ENCODE measurements around the gene LSR. TPM values are rescaled to one million over a fixed set of nuclear protein-coding genes. Genes with fewer than 3 reads are reported as not detected.

The LSR gene
- total RNA-seq, 1 donor from 2014 or later = 5.4 TPM

DNA sequence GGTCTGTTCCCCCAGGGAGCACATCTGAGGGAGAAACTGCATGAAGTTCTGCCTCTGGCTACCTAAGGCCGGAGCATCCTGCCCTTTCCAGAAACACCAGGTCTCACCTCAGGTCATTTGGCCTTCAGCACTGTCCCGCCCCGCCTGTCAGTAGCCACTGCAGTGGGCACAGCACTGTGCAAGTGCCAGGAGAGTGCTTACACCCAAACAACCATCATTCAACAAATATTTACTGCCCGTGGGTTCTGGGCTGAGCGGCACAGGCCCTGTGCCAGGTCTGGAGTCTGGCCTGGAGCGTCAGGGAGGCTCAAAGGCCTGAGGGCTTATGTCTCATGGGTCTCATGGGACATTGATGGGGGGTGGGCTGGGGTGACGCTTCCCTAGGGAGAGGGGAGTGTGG lies 22.7 kb downstream of the LSR start:
- Mint-ChIP-seq H3K9me3 (ENCODE audit: unreplicated experiment) (peaks cover 14% of the 10 kb centered on the region), H3K27me3 (ENCODE audit: unreplicated experiment) (peaks cover 14% of the 10 kb centered on the region), H3K4me3 (ENCODE audit: unreplicated experiment) (no peak overlapping the region), H3K27ac (ENCODE audit: unreplicated experiment) (no peak overlapping the region), H3K4me1 (ENCODE audit: low read depth, unreplicated experiment) (peaks cover 9% of the 10 kb centered on the region), H3K36me3 (ENCODE audit: unreplicated experiment) (peaks cover 11% of the 10 kb centered on the region)
- TF ChIP-seq, protein P1, sequence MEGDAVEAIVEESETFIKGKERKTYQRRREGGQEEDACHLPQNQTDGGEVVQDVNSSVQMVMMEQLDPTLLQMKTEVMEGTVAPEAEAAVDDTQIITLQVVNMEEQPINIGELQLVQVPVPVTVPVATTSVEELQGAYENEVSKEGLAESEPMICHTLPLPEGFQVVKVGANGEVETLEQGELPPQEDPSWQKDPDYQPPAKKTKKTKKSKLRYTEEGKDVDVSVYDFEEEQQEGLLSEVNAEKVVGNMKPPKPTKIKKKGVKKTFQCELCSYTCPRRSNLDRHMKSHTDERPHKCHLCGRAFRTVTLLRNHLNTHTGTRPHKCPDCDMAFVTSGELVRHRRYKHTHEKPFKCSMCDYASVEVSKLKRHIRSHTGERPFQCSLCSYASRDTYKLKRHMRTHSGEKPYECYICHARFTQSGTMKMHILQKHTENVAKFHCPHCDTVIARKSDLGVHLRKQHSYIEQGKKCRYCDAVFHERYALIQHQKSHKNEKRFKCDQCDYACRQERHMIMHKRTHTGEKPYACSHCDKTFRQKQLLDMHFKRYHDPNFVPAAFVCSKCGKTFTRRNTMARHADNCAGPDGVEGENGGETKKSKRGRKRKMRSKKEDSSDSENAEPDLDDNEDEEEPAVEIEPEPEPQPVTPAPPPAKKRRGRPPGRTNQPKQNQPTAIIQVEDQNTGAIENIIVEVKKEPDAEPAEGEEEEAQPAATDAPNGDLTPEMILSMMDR (IDR thresholded peaks at IDR 0.05; ENCODE audit: partially characterized antibody, unreplicated experiment) = no peak
- no peak for DNase-seq

DNA sequence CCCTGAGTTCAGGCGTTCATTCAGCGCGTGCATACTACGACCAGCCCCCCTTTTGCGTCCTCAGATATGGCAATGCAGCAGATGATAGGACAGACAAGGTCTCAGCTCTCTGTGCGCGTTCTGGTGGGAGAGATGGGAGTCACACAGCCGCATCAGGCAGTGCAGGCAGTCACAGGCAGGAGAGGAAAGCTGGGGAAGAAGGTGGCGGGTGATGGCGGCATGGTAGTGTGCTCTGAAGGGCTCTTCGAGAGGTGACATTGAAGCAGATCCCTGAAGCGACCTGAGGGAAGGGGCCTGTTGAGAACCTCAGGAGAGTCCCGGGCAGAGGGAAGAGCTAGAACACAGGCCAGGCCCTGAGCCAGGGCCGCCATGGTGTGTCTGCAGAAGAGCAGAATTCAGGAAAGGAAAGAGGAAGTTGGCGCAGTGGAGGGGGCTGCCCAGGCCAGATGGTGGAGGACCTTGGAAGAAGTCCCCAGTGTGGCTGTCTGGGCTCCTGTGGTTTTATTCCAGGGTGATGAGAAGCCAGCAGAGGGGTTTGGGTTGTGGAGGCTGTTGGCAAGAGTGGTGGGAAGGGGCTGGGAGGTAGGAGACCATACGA lies 23.4 kb downstream of the LSR start:
- Mint-ChIP-seq H3K9me3 (ENCODE audit: unreplicated experiment) (peaks cover 14% of the 10 kb centered on the region), H3K4me3 (ENCODE audit: unreplicated experiment) (no peak overlapping the region), H3K27ac (ENCODE audit: unreplicated experiment) (peak overlapping the region; percentile 50), H3K4me1 (ENCODE audit: low read depth, unreplicated experiment) (peaks cover 11% of the 10 kb centered on the region), H3K27me3 (ENCODE audit: unreplicated experiment) (peaks cover 15% of the 10 kb centered on the region), H3K36me3 (ENCODE audit: unreplicated experiment) (peaks cover 11% of the 10 kb centered on the region)
- no peak for DNase-seq
- TF ChIP-seq, protein P1 (IDR thresholded peaks at IDR 0.05; ENCODE audit: partially characterized antibody, unreplicated experiment) = no peak

GRCh38 chr19:35272954-35273649 lies 24.3 kb downstream of the LSR start:
- Mint-ChIP-seq H3K4me1 (ENCODE audit: low read depth, unreplicated experiment) (peaks cover 11% of the 10 kb centered on the region), H3K36me3 (ENCODE audit: unreplicated experiment) (peaks cover 11% of the 10 kb centered on the region), H3K27ac (ENCODE audit: unreplicated experiment) (peak overlapping the region; percentile 66), H3K4me3 (ENCODE audit: unreplicated experiment) (peak overlapping the region; percentile 42), H3K27me3 (ENCODE audit: unreplicated experiment) (peaks cover 11% of the 10 kb centered on the region), H3K9me3 (ENCODE audit: unreplicated experiment) (peaks cover 14% of the 10 kb centered on the region)
- TF ChIP-seq, protein P1 (IDR thresholded peaks at IDR 0.05; ENCODE audit: partially characterized antibody, unreplicated experiment) = no peak
- DNase-seq = no peak

DNA sequence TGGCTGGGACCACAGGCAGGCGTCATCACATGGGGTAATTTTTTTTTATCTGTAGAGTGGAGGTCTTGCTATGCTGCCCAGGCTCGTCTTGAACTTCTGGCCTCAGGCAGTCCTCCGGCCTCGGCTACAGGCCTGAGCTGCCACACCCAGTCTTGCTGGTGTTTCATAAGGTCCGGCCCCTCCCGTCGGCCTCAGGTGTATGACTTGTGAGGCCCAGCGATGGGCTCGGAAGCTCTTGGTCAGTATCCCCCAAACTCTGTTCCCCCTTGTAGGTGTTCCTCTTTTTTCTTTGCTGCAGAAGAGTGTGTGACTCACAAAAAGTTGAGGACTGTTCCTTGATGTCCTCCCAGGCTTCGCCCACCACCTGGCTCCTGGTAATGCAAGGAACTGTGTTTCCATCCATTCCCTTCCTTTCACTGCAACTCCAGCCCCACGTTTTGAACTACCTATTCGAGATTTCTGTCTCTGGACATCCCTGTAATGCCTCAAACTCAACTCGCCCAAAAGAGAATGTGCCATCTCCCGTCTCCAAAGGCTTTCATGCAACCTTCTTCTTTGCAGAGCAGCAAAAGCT lies 25.0 kb downstream of the LSR start:
- Mint-ChIP-seq H3K4me1 (ENCODE audit: low read depth, unreplicated experiment) (peaks cover 12% of the 10 kb centered on the region), H3K4me3 (ENCODE audit: unreplicated experiment) (no peak overlapping the region), H3K9me3 (ENCODE audit: unreplicated experiment) (peaks cover 14% of the 10 kb centered on the region), H3K27ac (ENCODE audit: unreplicated experiment) (no peak overlapping the region), H3K27me3 (ENCODE audit: unreplicated experiment) (peaks cover 11% of the 10 kb centered on the region), H3K36me3 (ENCODE audit: unreplicated experiment) (peaks cover 11% of the 10 kb centered on the region)
- no peak for DNase-seq
- TF ChIP-seq, protein P1 (IDR thresholded peaks at IDR 0.05; ENCODE audit: partially characterized antibody, unreplicated experiment) = no peak

GRCh38 chr19:35274323-35274722 lies 25.5 kb downstream of the LSR start:
- H3K27ac Mint-ChIP-seq (ENCODE audit: unreplicated experiment) = no peak overlapping the region
- DNase-seq = no peak
- H3K27me3 Mint-ChIP-seq (ENCODE audit: unreplicated experiment) = peaks cover 11% of the 10 kb centered on the region
- TF ChIP-seq, protein P1 (IDR thresholded peaks at IDR 0.05; ENCODE audit: partially characterized antibody, unreplicated experiment) = no peak
- H3K36me3 Mint-ChIP-seq (ENCODE audit: unreplicated experiment) = peaks cover 11% of the 10 kb centered on the region
- no peak overlapping the region for H3K4me3 Mint-ChIP-seq (ENCODE audit: unreplicated experiment)
- peaks cover 14% of the 10 kb centered on the region for H3K9me3 Mint-ChIP-seq (ENCODE audit: unreplicated experiment)
- peaks cover 12% of the 10 kb centered on the region for H3K4me1 Mint-ChIP-seq (ENCODE audit: low read depth, unreplicated experiment)
